Skeletal muscle satellite cell (primary cell): ENCODE results near the gene SPESP1.
A peak's percentile ranks its signal among the peaks of the same experiment; 100 is the strongest.

Experiments used
- H3K27me3 ChIP-seq: 2 replicates; pipeline ENCODE4 v1.7.0; 2013; ENCODE audit warnings: low read length; ENCODE audit not compliant: control insufficient read depth, insufficient read depth
- H3K36me3 ChIP-seq: 2 replicates; pipeline ENCODE4 v1.7.0; 2013; ENCODE audit warnings: mild to moderate bottlenecking, control low read depth, low read length; ENCODE audit not compliant: insufficient read depth
- H3K4me1 ChIP-seq: 2 replicates; pipeline ENCODE4 v1.7.0; 2013; ENCODE audit warnings: low read length; ENCODE audit not compliant: control insufficient read depth, insufficient read depth
- H3K4me2 ChIP-seq: 2 replicates; pipeline ENCODE4 v1.7.0; 2013; ENCODE audit warnings: mild to moderate bottlenecking, low read length
- H3K4me3 ChIP-seq: 2 replicates; pipeline ENCODE4 v1.7.0; 2013; ENCODE audit warnings: low read length
- H3K9ac ChIP-seq: 2 replicates; pipeline ENCODE4 v1.7.0; 2013; ENCODE audit warnings: mild to moderate bottlenecking, low read depth, low read length, moderate library complexity
- H3K9me3 ChIP-seq: replicated peaks from 2 replicates; pipeline ENCODE4 v1.7.0; 2013; ENCODE audit warnings: mild to moderate bottlenecking, control low read depth, low read length

Gene SPESP1

DNA sequence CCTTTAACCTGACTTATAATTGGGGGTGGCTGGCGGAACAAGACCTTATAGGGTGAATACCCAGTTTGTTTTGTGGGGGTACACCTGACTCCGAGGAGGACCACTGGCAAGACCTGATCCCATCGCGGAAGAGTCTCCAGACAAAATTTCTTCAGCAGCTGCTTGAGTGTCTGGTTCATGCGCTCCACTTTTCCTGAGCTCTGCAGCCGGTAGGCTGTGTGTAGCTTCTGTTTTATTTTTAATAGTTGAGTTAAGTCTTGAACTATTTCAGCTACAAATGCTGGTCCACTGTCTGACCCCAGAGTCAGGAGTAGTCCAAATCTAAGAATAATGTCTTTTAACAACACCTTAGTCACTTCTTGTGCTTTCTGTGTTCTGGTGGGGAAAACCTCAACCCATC, 63.0 kb downstream of the SPESP1 start:
- Histone ChIP-seq H3K27me3 (peaks cover 17% of the 10 kb centered on the region), H3K4me2 (no peak overlapping the region), H3K9me3 (no peaks in the 10 kb centered on the region), H3K4me3 (no peak overlapping the region), H3K9ac (no peak overlapping the region), H3K4me1 (peaks cover 25% of the 10 kb centered on the region), H3K36me3 (no peaks in the 10 kb centered on the region)

GRCh38 chr15:68994149-68994548, 63.8 kb downstream of the SPESP1 start:
- no peak overlapping the region for H3K4me3 ChIP-seq
- H3K4me1 ChIP-seq, result peaks cover 25% of the 10 kb centered on the region
- H3K9ac ChIP-seq, result no peak overlapping the region
- H3K9me3 ChIP-seq, result no peaks in the 10 kb centered on the region
- no peaks in the 10 kb centered on the region for H3K36me3 ChIP-seq
- peak overlapping the region; percentile 53 for H3K4me2 ChIP-seq
- peaks cover 19% of the 10 kb centered on the region for H3K27me3 ChIP-seq

DNA sequence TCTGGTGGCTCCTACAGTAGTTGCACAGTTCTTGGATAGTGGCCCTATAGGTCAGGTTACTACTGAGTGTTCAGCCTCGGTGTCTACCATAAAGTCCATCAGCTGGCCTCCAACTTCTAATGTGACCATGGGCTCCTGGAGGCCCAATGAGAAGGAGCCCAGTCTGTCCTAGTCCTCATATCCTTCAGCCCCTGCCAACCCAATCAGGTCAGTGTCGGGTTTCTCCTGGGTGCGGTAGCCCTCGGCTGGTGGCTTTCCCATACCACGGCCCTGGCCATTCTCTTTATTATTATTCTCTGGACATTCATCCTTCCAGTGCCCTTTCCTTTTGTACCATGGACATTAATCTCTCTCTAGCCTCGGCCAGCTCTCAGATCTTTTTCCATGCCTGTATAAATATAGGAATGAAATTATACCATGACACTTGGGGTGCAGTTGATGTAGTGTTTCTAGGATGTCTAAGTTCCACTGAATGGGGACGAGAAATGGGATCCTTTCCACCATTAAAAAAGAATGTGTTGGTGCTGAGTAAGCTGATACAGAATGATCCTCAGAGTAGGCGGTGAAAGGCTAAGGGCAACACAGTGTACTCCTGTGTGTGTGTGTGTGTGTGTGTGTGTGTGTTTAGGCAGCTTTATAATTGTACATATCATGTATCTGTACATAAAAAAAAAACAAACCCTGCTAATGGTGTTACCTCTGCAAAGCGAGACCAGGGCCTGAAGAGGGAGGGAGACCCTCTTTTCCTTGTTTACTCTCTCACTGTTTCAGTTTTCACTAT, 64.8 kb downstream of the SPESP1 start:
- Histone ChIP-seq H3K4me2 (no peak overlapping the region), H3K9me3 (no peaks in the 10 kb centered on the region), H3K4me1 (peaks cover 25% of the 10 kb centered on the region), H3K36me3 (no peaks in the 10 kb centered on the region), H3K27me3 (peaks cover 15% of the 10 kb centered on the region), H3K4me3 (no peak overlapping the region), H3K9ac (no peak overlapping the region)
